ENCODE data around the gene SGIP1.

The SGIP1 gene

DNA sequence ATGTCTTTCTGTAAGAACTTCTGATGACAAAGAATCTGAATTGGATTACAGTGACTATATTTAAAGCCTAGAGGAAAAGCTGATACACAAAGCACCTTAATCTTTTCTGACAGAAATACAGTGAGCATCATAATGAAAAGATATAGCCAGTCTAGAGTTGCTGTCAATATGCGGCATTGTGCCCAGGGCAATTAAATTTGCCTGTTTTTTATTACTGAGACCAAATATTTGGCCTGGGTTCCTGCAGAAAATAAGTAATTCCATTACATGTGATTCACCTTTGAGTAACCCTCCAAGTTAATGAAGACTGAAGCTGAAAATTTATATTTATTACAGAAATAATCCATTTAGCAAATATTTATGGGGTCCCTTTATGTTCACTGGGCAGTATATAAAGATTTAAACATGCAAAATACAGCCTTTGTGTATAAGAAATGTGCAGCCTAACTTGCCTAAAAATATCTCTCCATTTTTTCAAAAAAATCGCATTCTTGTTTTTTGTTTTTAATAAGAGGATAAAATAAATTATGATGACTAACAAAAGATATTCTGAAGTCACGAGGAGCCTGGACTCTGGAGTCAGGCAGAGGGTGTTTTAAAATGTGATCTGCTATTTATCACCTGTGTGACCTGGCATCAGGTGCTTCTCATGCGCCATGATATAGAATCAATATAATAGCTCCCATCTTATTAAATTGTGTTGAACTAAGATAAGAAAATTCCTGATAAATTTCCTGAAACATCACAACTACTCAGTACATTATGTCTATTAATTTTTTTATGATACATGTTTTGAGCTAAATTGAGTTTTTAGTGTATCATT lies 83.6 kb downstream of the SGIP1 start:
- no peak for DNase-seq

DNA sequence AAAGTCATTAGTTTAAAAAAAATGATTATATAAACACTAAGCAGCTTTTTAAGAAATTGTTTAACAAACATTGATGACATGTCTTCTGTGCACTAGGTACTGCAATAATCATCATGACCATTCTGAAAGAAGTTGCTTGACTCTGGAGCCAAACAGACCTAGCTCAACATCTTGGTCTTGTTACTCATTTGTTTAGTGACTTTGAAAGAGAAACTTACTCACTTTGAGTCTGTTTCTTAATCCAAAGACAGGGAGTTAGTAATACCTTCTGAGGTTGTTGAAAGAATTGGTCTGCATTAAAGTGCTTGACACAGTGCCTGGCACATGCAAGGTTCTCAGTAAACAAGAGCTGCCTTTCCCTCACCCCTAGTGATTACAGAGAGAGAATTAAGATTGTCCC lies 84.4 kb downstream of the SGIP1 start:
- no peak for DNase-seq

DNA sequence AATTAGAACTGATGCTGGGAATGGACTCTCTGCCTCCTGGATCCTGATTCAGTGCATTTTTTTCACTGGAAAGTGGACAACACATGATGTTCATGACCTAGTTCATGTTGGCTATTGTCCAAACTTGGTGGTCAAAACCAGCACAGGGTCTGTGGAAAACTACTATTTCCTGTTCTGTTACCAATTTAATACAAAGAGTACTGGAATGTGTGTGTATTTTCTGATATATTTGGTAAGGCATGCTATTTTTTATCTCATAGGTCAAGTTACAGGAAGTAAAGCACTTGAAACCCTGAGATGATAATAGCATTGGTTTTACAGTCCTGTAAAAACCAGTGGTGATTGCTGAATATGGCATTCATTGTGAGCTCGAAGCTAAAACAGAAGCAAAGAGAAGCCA lies 89.9 kb downstream of the SGIP1 start:
- no peak for DNase-seq

DNA sequence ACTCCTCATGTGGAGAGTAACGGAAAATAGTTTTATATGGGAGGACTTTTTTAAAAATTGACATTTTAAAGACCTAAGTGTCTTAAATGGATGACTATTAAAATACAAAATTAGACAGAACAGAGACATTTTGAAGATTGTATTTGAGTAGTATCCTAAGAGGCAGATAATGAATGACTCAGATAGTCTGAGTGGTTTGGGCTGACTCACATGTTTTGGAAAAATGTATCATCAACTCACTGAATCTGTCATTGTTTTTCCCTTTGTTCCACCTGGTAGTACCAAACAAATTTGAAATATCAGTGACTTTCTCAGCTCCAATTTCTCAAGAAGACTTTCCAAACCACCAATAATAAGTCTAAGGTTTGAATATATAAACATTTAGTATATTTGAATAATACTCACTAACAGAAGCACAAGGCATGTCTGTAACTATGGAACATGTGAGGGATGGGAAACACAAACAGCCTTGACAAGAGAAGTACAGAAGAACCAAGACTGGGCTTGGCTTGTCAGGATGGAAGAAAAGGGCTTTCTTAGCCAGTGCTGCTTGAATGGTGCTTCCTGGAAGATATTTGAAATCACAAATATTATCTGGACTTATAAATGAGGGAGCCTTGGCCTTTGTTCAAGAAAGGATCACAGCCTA lies 90.6 kb downstream of the SGIP1 start:
- DNase-seq: no peak

DNA sequence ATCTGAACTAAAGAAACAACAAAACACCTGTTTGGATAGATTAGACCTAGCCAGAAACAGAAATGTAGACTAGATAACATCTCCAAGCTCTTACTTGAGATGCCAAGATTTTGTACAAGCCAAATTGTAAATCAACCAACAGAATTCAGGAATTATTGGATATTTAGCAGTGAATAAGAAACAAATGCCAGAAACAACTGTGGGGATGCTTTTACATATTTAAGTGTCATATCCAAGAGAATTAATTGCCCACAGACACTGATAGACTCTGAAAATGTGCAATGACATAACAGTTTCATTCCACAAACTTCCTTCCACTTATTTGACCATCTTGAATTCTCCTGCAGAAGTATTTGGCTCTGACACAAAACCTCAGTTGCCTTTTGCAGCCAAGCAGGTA lies 92.3 kb downstream of the SGIP1 start:
- DNase-seq: no peak

DNA sequence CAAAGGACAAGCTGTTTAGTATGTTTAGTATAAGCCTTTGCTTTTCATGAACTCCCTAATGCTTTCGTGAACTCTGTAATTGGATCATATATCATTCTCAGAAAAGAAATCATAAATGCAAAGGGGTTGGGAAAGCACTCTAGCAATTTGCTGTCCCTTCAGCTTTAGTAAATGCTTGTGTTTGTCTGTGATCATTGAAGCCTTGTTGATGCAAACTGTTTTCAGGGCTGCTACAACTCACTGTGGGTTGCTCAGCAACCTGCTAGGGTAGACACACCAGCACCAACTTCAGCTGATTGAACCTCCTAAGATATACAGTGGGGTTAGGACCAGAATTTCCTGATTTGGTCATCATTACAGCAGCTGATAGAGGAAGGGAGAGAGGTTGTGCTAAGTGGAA lies 95.0 kb downstream of the SGIP1 start:
- no peak for DNase-seq

DNA sequence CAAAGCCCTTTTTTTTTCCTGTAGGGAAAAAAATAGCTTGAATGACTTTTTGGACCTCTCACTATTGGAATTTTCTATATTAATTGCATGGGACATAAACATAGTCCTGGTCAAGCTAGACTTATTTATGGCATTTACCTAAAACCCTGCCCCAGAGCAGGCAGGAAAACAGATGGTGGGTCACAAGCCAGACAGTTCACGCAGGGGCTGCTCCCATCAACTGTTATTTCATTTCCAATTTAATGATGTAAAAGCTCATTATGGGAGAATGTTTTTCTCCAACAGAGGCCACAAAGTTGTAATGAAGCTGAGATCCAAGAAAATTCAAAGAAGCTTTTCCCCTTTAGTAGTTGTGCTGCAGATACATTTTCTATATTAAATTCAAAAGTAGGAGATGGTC lies 99.2 kb downstream of the SGIP1 start:
- DNase-seq: no peak

DNA sequence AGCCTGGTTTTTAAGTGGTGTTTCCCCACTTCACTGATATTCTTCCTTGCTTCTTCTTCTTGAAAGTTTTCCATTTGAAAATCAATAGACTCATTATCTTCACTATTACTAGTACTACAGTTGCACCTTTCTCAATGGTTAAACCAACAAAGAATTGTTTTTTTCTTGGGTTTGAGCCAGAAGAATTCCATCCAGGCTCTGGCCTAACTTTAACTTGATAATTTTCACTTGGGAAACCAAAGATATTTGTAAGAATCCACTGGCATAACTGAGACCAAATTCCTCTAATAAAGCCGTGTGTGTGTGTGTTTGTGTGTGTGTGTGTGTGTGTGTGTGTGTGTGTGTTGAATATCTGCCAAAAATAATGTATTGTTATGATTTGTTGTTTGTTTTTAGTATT lies 103.2 kb downstream of the SGIP1 start:
- no peak for DNase-seq

DNA sequence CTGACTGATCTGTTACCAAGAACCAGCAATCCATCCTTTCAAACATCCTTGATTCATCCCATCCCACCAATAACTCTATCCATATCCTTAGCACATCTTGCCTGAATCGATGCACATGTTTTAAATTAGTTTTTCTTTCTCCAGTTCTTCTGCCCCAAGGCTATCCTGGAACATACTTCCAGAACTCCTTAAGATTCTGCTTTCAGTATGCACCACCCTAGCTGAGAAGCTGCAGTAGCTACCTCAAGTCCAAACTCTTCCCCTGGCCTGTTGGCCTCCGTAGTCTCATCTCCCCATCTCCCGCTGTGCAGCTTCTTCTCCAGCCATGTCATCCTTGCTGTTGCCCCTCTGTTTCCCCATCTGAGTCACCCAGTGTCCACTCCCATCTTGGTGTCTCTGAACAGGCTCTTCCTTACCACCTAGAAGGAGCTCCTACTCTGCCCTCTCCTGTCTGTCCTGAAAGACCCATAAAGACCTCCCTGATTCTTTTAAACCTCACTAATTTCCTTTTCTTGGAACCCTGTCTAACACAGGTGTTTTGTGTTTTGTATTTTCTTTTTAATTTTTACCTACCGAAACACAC lies 108.0 kb downstream of the SGIP1 start:
- DNase-seq: no peak

DNA sequence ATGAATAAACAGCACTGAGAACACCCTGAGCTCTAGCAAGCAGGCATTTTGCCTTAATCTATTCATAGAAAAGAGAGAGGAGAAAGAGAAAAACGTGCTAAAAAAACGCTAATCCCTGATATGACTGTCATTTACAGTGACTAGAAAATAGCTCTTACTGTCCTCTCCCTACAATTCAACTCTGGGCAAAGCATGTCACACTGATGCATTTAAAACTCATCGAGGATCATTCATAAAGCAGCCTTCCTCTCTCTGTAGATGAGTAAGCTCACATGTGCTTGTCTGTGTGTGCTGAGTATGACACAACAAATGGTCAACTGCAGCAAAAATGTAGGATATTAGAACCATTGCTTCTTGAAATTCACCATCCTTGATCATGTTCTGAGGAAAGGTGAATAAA lies 109.0 kb downstream of the SGIP1 start:
- DNase-seq: no peak

DNA sequence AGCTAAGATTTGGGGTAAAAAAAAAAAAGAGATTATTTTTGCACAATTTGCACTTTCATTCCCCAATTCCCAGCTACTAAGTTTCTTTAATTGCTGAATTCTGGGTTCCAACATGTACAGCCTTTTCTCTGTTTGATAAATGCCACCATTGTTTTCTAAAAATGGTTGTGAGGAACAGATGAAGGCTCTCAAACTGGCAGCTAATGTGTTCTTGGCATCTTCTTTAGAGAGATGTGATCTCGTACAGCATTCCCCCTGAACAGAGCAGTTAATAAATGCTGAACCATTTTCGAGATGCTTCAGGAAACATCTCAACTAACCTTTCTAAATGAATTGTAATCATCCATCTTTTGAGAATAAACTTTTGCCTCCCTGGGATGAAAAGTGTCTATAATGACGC lies 110.4 kb downstream of the SGIP1 start:
- DNase-seq: no peak

DNA sequence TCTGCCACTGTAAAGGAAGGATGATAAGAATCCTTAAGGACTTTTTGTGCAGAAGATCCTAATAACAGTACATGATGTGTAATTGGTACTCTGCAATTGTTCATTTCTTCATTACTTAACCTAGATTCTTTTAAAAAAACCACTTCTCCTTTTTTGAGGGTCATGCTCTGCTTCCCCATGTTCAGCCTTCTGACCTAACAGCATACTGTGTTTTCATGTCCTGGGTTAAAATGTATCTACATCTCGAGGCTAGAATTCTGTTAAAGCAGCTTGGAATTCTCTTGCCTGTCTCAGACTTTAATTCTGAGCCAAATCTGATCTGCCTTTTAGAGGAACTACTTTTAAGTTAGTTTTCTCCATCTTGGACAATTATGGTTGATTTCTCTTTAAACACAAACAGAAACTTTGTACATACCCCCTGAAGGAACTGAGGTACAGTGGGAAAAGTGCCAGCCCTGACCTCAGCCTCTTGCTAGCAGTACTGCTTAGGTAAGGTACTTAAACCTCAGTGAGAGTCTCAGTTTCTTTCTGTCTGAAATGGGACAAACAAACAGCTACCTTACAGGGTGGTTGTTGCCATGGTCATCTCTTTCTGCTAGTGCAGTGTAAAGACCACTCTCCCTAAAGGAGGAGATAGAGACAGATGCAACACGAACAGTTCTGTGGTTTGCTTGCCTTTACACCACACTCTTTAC lies 115.1 kb downstream of the SGIP1 start:
- DNase-seq: no peak

DNA sequence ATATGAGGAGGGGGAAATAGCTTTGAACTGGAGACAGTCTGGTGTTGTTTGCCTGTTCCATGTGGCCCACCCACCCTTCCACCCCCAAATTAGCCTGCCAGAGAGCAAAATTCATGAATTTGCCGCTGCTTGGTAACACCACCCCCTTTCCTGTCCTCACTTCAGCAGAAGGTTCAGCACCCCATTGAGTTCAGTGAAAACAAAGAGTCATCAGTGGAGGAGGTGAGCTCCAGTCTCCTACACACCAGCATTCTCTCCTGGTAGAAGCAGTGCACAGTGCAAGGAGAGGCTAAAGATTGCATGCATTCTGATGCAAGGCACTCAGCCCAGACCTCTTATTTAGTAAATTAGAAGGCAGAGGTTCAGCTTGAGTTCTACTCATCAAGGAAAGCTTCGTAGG lies 118.6 kb downstream of the SGIP1 start:
- DNase-seq: no peak

DNA sequence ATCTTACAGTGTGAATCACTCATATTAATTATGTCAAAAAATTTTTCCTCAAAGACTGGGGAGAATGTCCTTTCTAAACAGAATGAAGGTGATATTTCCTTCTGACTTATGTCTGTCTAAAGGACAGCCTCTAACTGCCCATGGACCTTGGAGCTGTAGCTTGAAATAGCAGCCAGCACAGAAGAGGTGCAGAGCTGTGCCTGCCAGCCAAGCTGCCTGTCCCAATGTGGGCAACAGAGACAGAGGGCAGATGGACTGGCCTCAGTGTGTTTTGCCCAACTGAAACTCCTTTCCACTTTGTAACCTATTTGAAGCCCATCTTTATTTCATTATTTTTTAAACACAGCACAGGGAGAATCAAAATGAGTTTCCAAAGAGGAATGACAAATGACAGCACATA lies 120.7 kb downstream of the SGIP1 start:
- DNase-seq: no peak

DNA sequence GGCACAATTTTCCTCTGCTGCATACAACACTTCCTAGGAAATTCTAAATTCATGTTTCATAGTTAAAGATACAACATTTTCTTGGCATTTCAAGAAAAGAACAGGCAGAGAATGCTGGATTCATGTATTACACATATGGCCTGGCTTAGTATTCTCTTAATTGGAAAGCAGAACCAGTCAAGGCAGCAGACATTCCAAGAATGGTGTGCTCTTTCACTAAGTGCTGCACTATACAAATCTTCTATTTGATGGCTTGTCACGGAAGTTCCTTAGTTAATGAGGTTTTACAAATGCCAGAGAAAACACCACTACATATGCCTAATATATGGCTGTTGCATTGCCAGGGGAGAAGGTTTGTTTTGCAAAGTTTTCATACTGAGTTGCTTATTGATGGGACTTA lies 137.5 kb downstream of the SGIP1 start:
- DNase-seq: no peak

DNA sequence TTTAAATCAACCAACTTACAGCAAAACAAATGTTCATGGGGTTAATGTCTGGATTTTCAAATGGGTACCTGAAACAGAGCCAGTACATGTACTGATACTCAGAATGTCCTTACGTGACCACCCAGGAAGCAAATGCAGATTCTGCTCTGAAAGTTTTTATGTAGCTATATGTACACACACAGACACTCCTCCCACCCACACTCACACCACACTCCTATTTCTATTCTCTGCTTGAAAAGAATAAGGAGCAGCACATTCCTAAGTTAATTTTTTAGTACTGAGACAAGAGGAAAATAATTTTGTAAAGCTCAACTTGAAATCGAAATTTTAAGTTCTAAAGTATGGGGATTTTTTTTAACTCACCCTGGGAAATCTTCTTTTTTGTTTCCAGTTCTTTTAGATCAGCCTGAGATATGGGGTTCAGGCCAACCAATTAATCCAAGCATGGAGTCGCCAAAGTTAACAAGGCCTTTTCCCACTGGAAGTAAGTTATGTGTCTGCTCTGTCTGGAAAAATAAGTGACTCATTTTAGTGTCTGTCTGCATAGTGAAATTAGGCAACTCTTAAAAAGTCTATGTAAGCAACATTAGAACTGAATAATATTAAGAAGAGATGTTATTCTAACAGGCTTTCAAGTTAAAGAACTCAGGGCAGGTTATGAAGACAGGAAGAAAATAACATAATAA lies 142.8 kb downstream of the SGIP1 start:
- no peak for DNase-seq

DNA sequence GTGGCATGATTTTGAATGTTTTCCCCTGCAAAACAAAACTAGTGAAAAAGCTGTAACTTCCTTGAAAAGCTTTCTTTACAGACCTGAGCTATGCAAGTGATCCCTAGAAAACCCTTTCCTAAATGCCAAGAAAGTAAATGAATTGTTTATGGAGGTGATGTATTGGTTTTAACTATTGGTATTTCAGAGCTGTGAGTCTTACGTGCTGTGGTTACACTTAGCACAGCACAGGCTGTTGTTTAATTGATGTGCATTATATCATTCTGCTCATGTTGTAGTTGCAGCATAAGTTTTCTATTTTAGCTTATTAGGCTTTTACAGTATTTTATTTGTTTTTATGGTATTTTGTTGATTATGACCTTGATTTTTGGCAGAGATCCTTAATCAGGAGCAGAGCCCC lies 144.2 kb downstream of the SGIP1 start:
- DNase-seq: no peak

DNA sequence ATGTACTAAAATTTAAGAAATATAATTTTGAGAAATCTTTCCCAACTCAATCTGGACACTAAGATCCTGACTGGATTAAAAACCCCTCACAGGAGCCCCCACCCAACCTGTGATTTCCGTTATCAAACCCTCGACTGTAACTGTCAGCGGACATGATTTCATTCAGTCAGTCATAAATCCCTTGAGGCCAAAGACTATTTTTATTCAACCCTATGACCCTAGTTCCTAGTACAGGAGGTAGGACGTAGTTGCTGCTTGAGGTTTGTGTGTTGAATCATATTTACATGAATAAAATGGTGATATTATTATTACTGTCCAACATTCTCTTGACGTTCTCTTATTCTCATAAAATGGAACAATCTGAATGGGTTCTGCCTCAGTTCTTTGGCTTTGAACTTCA lies 145.2 kb downstream of the SGIP1 start:
- DNase-seq: no peak

DNA sequence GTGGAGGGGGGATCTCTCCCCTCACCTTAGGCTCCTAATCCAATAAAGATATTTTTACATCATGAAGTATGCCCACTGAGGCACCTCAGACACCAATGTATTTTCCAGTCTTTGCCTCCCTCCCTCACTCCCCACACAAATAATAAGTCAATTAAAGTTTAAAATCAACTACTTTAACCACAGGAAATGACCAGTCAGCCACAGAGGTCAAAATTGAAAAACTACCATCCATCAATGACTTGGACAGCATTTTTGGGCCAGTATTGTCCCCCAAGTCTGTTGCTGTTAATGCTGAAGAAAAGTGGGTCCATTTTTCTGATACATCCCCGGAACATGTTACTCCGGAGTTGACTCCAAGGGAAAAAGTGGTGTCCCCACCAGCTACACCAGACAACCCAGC lies 147.7 kb downstream of the SGIP1 start:
- DNase-seq: no peak

DNA sequence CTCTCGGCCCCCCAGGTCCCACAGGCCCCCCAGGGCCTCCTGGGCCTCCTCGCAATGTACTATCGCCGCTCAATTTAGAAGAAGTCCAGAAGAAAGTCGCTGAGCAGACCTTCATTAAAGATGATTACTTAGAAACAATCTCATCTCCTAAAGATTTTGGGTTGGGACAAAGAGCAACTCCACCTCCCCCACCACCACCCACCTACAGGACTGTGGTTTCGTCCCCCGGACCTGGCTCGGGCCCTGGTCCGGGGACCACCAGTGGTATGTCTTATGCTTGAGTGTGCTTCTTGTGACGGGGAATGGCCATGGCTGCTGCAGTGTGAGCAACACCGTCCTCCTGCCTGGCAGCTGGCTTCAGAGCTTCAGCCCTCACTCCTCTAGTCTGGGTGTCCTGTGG lies 148.2 kb downstream of the SGIP1 start:
- no peak for DNase-seq

DNA sequence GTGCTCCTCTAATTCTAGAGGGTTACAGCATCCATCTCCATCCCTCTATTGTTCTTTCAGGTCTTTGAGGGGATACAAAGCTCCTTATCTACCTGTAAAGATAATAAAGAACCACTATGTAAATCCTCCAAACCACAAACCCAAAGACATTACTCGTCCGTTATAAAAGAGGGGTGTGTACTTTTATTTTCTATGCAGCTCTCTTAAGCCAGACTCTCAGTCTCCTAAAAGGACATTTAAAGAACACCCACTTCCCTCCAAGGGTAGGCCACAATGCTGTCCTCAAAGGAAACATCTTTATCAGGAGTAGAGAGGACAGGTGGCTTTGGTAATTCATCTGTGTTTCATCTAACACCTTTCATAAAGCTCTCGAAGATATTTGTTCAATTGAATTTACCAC lies 150.4 kb downstream of the SGIP1 start:
- DNase-seq: no peak

DNA sequence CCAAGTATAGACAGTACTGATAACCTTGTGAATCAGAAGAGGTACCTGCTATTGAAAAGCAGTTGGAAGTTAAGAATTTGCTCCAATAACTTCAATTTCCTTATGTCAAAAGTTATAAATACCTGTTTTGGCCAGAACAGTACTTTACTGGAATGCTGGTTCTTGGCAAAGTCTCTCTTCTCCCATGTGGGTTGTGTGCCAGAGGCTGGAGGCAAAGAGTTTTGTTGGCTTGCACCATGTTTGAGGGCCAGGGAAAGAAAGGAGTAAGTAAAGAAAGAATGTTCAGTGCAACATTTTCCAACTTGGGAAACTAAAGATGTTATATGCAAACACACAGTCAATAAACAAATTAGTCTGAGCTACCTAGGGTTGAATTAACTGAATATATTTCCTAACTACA lies 151.3 kb downstream of the SGIP1 start:
- DNase-seq: no peak

DNA sequence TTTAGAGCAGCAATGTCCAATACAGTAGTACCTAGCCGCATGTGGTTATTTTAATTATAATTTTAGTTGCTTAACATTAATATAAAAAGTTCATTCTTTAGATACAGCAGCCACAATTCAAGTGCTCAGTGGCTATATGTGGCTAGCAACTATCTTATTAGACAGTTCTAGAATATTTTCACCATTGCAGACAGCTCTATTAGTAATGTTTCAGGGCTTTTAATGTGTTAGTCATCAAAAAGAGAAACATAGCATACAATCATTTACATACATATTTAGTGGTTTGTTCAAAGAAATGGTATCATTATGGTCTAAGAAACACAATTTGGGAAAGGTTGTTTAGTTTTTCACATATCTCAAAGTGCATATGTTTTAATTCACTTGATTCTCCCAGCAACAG lies 151.7 kb downstream of the SGIP1 start:
- DNase-seq: no peak

All from activated CD8-positive, alpha-beta memory T cell treated with anti-CD3 and anti-CD28 coated beads, Interleukin-2, amount 50 U/mL, for 48 hours (primary cell).